Caco-2 (cell line): Measurements from ENCODE around the gene CMTM4. TPM values are rescaled to one million over a fixed set of nuclear protein-coding genes. Genes with fewer than 3 reads are reported as not detected.
"Not testable (repeated sequence)": the region's sequence is repeated elsewhere in the genome, so short reads cannot be mapped to it uniquely, and the experiment has no call there.

ENCODE experiments used
- BruUV-seq: library from RNA; stranded (reverse); fragments of 400-500 nt; replicated peaks from 2 replicates; lab custom pipeline; 2021; lab: Mats Ljungman, UMichigan
- CTCF ChIA-PET: fragments of 300-600 bp; sonication (Branson Sonifier 250); formaldehyde crosslinking; loops from one replicate; lab custom pipeline; 2022; ENCODE audit warnings: antibody characterized with exemption; lab: Charles Lee
- POLR2A ChIA-PET: fragments of 300-600 bp; sonication (Branson Sonifier 250); formaldehyde crosslinking; loops from one replicate; lab custom pipeline; 2022; ENCODE audit warnings: antibody characterized with exemption; lab: Charles Lee
- DNase-seq, 2 experiments: peaks; one replicate each; pipeline versions ENCODE4 v3.0.0 to v3.0.0-alpha.2; 2020 to 2022
- H3K27me3 ChIP-seq: replicated peaks from 2 replicates; pipeline ENCODE4 v1.6.0; 2011; ENCODE audit warnings: low read length; ENCODE audit not compliant: control insufficient read depth, insufficient read depth
- H3K36me3 ChIP-seq: 2 replicates; pipeline ENCODE4 v1.5.1; 2011; ENCODE audit warnings: low read length; ENCODE audit not compliant: control insufficient read depth, insufficient read depth
- H3K4me1 ChIP-seq: fragments of 250-450 bp; sonication (Bioruptor Pico); 2 replicates; pipeline ENCODE4 v1.5.1; 2020; ENCODE audit warnings: mild to moderate bottlenecking
- H3K4me3 ChIP-seq: 2 replicates; pipeline ENCODE4 v1.5.1; 2011; ENCODE audit warnings: low read depth, mild to moderate bottlenecking, control low read depth, low read length
- H3K9me3 ChIP-seq: fragments of 250-450 bp; sonication (Bioruptor Pico); 2 replicates; pipeline ENCODE4 v1.5.1; 2020; ENCODE audit warnings: mild to moderate bottlenecking, moderate library complexity
- H3K27ac Mint-ChIP-seq: one replicate; pipeline ENCODE4 v1.8.0; 2022; ENCODE audit warnings: mixed read lengths; ENCODE audit not compliant: unreplicated experiment
- H3K27me3 Mint-ChIP-seq: one replicate; pipeline ENCODE4 v1.8.0; 2022; ENCODE audit warnings: mixed read lengths; ENCODE audit not compliant: insufficient read depth, unreplicated experiment
- H3K36me3 Mint-ChIP-seq: one replicate; pipeline ENCODE4 v1.8.0; 2022; ENCODE audit warnings: mild to moderate bottlenecking, mixed read lengths; ENCODE audit not compliant: insufficient read depth, unreplicated experiment
- H3K4me1 Mint-ChIP-seq: one replicate; pipeline ENCODE4 v1.8.0; 2022; ENCODE audit warnings: low read depth, mixed read lengths; ENCODE audit not compliant: unreplicated experiment
- H3K4me3 Mint-ChIP-seq: one replicate; pipeline ENCODE4 v1.8.0; 2022; ENCODE audit warnings: mild to moderate bottlenecking, moderate library complexity, mixed read lengths; ENCODE audit not compliant: unreplicated experiment
- H3K9me3 Mint-ChIP-seq: one replicate; pipeline ENCODE4 v1.8.0; 2022; ENCODE audit warnings: mixed read lengths; ENCODE audit not compliant: unreplicated experiment
- intact Hi-C: fragments of 100-400 bp; cut with micrococcal nuclease; formaldehyde crosslinking; loops from one replicate; pipeline ENCODE4 v1.10.0; 2022; ENCODE audit not compliant: unreplicated experiment
- total RNA-seq: library from RNA; stranded (reverse); gene quantifications from 2 replicates; pipeline ENCODE4 v1.2.3, GENCODE V29; 2022
- TF ChIP-seq, protein P1 (sequence below), 2 experiments: fragments of 200-600 bp in 1 of 2; IDR thresholded peaks; 1 replicate in 1 of 2; 2 replicates in 1 of 2; pipeline versions ENCODE4 v1.5.1 to v1.8.0; 2011 to 2022; ENCODE audit warnings: antibody characterized with exemption in 1 of 2, control low read depth in 1 of 2, inconsistent platforms in 1 of 2, low read depth in 1 of 2, low read length in 1 of 2, mild to moderate bottlenecking in 1 of 2, moderate library complexity in 1 of 2; ENCODE audit not compliant: insufficient read depth in 1 of 2, severe bottlenecking in 1 of 2, unreplicated experiment in 1 of 2

Gene CMTM4
- total RNA-seq, 1 experiment from 2014 or later: 108 TPM

DNA sequence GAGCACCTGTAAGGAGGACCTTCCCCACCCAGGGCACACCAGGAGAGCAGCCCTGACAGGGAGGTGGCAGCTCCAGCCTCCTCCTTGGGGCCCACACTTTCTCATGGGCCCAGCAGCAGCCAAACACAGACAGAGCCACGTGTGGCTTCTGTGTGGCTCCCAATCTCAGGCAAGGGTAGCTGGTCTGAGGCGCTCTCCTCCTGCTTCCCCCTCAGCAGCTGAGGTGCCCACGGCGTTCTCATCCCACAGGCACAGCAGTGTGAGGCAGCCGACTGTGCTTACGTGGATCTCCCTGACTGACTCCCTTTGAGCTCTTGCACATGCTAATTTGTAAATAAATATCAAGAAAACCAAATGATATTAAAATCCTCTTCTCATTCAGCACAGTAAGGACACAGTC, 61.1 kb downstream of the CMTM4 start:
- TF ChIP-seq, protein P1, sequence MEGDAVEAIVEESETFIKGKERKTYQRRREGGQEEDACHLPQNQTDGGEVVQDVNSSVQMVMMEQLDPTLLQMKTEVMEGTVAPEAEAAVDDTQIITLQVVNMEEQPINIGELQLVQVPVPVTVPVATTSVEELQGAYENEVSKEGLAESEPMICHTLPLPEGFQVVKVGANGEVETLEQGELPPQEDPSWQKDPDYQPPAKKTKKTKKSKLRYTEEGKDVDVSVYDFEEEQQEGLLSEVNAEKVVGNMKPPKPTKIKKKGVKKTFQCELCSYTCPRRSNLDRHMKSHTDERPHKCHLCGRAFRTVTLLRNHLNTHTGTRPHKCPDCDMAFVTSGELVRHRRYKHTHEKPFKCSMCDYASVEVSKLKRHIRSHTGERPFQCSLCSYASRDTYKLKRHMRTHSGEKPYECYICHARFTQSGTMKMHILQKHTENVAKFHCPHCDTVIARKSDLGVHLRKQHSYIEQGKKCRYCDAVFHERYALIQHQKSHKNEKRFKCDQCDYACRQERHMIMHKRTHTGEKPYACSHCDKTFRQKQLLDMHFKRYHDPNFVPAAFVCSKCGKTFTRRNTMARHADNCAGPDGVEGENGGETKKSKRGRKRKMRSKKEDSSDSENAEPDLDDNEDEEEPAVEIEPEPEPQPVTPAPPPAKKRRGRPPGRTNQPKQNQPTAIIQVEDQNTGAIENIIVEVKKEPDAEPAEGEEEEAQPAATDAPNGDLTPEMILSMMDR (IDR thresholded peaks at IDR 0.05; ENCODE audit: insufficient read depth in 1 of 2, low read depth in 1 of 2, low read length in 1 of 2, severe bottlenecking in 1 of 2, unreplicated experiment in 1 of 2): no peak
- peaks cover 37% of the 10 kb centered on the region for H3K36me3 Mint-ChIP-seq
- H3K9me3 ChIP-seq: no peaks in the 10 kb centered on the region
- H3K27me3 Mint-ChIP-seq: no peaks in the 10 kb centered on the region
- intact Hi-C loops: no loop called here
- H3K9me3 Mint-ChIP-seq: no peaks in the 10 kb centered on the region
- no peak overlapping the region for H3K4me3 ChIP-seq
- no peaks in the 10 kb centered on the region for H3K27me3 ChIP-seq
- no TSS peak for BruUV-seq
- H3K4me1 Mint-ChIP-seq: no peaks in the 10 kb centered on the region
- H3K36me3 ChIP-seq: peaks cover 1% of the 10 kb centered on the region; the same call in 1 of the 2 replicates
- H3K4me3 Mint-ChIP-seq: no peak overlapping the region
- H3K27ac Mint-ChIP-seq: no peak overlapping the region
- ChIA-PET CTCF (interaction anchor here (1.5 kb wide), 1 partner anchor 26 kb away, joined by 4 read pairs; no protein-coding TSS in a partner anchor), POLR2A (no interaction called here)
- no peak for DNase-seq
- no peaks in the 10 kb centered on the region for H3K4me1 ChIP-seq

DNA sequence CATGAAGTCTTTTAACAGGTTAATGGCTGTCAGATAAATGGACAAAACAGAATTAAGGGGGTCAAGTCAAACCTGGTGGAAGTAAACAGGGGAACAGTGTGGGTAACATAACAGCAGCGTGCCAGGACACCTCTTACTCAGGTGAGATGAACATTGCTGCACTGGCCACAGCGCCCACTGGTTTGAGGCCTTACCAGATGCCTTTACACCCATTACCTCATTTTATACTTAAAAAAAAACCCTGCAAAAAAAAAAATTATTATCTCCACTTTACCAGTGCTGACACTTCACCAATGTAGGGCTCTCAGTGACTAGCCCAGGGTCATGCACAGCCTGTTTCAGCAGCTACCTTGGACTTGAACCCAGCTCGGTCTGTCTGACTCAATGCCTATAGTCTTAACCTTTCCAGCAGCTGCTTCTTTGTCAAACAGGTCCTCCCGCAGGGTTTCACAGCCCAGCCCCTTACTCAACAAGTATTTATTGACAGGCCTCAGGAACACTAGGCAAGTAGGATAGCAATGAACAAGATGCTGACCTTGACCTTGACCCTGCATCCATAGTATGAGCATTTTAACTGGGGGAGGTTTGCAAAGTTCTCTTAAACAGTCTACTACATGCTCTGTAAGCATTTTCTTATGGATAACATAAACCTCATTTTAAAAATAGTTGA, 61.9 kb downstream of the CMTM4 start:
- Histone ChIP-seq H3K36me3 (peaks cover 1% of the 10 kb centered on the region), H3K4me3 (no peak overlapping the region), H3K4me1 (no peaks in the 10 kb centered on the region), H3K27me3 (no peaks in the 10 kb centered on the region), H3K9me3 (no peaks in the 10 kb centered on the region)
- Mint-ChIP-seq H3K9me3 (no peaks in the 10 kb centered on the region), H3K36me3 (peaks cover 37% of the 10 kb centered on the region), H3K4me3 (no peak overlapping the region), H3K27me3 (no peaks in the 10 kb centered on the region), H3K4me1 (no peaks in the 10 kb centered on the region), H3K27ac (no peak overlapping the region)
- no peak for DNase-seq
- intact Hi-C loops: no loop called here
- TF ChIP-seq, protein P1 (IDR thresholded peaks at IDR 0.05; ENCODE audit: insufficient read depth in 1 of 2, low read depth in 1 of 2, low read length in 1 of 2, severe bottlenecking in 1 of 2, unreplicated experiment in 1 of 2): no peak
- CTCF ChIA-PET: interaction anchor here (1.5 kb wide), 1 partner anchor 26 kb away, joined by 4 read pairs; no protein-coding TSS in a partner anchor
- POLR2A ChIA-PET: no interaction called here
- no TSS peak for BruUV-seq

DNA sequence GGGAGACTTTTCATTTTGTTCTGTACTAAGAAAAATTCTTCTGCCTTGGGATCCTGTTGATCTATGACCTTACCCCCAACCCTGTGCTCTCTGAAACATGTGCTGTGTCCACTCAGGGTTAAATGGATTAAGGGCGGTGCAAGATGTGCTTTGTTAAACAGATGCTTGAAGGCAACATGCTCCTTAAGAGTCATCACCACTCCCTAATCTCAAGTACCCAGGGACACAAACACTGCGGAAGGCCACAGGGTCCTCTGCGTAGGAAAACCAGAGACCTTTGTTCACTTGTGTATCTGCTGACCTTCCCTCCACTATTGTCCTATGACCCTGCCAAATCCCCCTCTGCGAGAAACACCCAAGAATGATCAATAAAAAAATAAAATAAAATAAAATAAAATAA, 65.0 kb downstream of the CMTM4 start:
- H3K27ac Mint-ChIP-seq, H3K9me3 Mint-ChIP-seq, intact Hi-C loops, H3K9me3 ChIP-seq, H3K4me1 Mint-ChIP-seq, BruUV-seq, H3K4me1 ChIP-seq, H3K27me3 Mint-ChIP-seq, DNase-seq, H3K27me3 ChIP-seq, H3K4me3 ChIP-seq, CTCF ChIA-PET, H3K36me3 ChIP-seq, H3K4me3 Mint-ChIP-seq, POLR2A ChIA-PET: not testable (repeated sequence)
- H3K36me3 Mint-ChIP-seq: peaks cover 26% of the 10 kb centered on the region

DNA sequence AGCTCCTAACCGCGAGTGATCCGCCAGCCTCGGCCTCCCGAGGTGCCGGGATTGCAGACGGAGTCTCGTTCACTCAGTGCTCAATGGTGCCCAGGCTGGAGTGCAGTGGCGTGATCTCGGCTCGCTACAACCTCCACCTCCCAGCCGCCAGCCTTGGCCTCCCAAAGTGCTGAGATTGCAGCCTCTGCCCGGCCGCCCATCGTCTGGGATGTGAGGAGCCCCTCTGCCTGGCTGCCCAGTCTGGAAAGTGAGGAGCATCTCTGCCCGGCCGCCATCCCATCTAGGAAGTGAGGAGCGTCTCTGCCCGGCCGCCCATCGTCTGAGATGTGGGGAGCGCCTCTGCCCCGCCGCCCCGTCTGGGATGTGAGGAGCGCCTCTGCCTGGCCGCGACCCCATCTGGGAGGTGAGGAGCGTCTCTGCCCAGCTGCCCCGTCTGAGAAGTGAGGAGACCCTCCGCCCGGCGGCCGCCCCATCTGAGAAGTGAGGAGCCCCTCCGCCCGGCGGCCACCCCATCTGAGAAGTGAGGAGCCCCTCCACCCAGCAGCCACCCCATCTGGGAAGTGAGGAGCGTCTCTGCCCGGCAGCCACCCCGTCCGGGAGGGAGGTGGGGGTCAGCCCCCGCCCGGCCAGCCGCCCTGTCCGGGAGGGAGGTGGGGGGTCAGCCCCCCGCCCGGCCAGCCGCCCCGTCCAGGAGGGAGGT, 65.8 kb downstream of the CMTM4 start:
- CTCF ChIA-PET, H3K9me3 Mint-ChIP-seq, H3K4me3 Mint-ChIP-seq, H3K4me1 Mint-ChIP-seq, H3K27ac Mint-ChIP-seq, BruUV-seq, intact Hi-C loops, POLR2A ChIA-PET, H3K27me3 ChIP-seq, H3K36me3 ChIP-seq, DNase-seq, H3K4me1 ChIP-seq, H3K27me3 Mint-ChIP-seq, H3K4me3 ChIP-seq, H3K9me3 ChIP-seq: not testable (repeated sequence)
- H3K36me3 Mint-ChIP-seq: peaks cover 25% of the 10 kb centered on the region
